Peyer's patch (tissue), 4 donors: ENCODE measurements around the gene SCNN1A. TPM values are rescaled to one million over a fixed set of nuclear protein-coding genes. Genes with fewer than 3 reads are reported as not detected.
A peak's percentile ranks its signal among the peaks of the same experiment; 100 is the strongest.

Experiments
- DNase-seq, 3 donors: peaks; one replicate each; pipeline ENCODE4 v3.0.0-alpha.2; 2017 to 2019
- H3K27ac ChIP-seq, 4 donors: fragments of 200-600 bp; sonication (generic); one replicate each; pipeline ENCODE4 v1.5.1; 2016 to 2019
- H3K27me3 ChIP-seq, 2 donors: fragments of 200-600 bp; sonication (generic); one replicate each; pipeline ENCODE4 v1.5.1; 2019
- H3K36me3 ChIP-seq, 3 donors: fragments of 200-600 bp; sonication (generic); one replicate each; pipeline ENCODE4 v1.5.1; 2016 to 2019
- H3K4me1 ChIP-seq, 4 donors: fragments of 200-600 bp; sonication (generic); one replicate each; pipeline ENCODE4 v1.5.1; 2016 to 2019
- H3K4me3 ChIP-seq, 4 donors: fragments of 200-600 bp; sonication (generic); 1 replicate in 3 of 4; 2 replicates in 1 of 4; pipeline ENCODE4 v1.5.1; 2016 to 2019; ENCODE audit warnings: mild to moderate bottlenecking in 1 of 4
- H3K9me3 ChIP-seq, 4 donors: fragments of 200-600 bp; sonication (generic); one replicate each; pipeline ENCODE4 v1.5.1; 2016 to 2019; ENCODE audit warnings: mild to moderate bottlenecking in 1 of 4
- CTCF ChIP-seq, 6 experiments: fragments of 450-650 bp in 4 of 6; fragments of 200-600 bp in 2 of 6; sonication (generic) in 1 of 6; IDR thresholded peaks; one replicate each; pipeline ENCODE4 v1.5.1; 2017 to 2019; ENCODE audit warnings: antibody characterized with exemption in 6 of 6, mild to moderate bottlenecking in 3 of 6, moderate library complexity in 1 of 6
- POLR2A ChIP-seq, 2 donors: fragments of 450-650 bp; IDR thresholded peaks; one replicate each; pipeline ENCODE4 v1.5.1; 2017; ENCODE audit warnings: antibody characterized with exemption in 2 of 2, mild to moderate bottlenecking in 2 of 2, moderate library complexity in 2 of 2
- small RNA-seq, 2 donors: library from RNA; depleted of rRNA; stranded (forward); fragments of <200 nt; gene quantifications; one replicate each; pipeline ENCODE3, GENCODE V24; 2016
- total RNA-seq, 4 donors: library from RNA; depleted of rRNA; stranded (reverse); fragments of >200 nt; gene quantifications; one replicate each; pipeline ENCODE4 v1.1.0, GENCODE V29; 2016

The SCNN1A gene
- total RNA-seq, 4 donors from 2014 or later: 93.3 to 275 (median 143) TPM

GRCh38 chr12:6302621-6303020 lies 72.7 kb downstream of the SCNN1A start:
- H3K27ac ChIP-seq: peak overlapping the region in 1 of 4 donors; percentile 18
- no peak overlapping the region for H3K4me3 ChIP-seq
- no peaks in the 10 kb centered on the region for H3K9me3 ChIP-seq
- TF ChIP-seq POLR2A (IDR thresholded peaks at IDR 0.05): no peak
- TF ChIP-seq CTCF (IDR thresholded peaks at IDR 0.05): no peak
- no peaks in the 10 kb centered on the region for H3K27me3 ChIP-seq
- peaks cover 0 to 10% (median 0%) of the 10 kb centered on the region in 4 donors for H3K4me1 ChIP-seq
- peak in 1 of 3 donors; percentile 13 for DNase-seq
- H3K36me3 ChIP-seq: no peaks in the 10 kb centered on the region

DNA sequence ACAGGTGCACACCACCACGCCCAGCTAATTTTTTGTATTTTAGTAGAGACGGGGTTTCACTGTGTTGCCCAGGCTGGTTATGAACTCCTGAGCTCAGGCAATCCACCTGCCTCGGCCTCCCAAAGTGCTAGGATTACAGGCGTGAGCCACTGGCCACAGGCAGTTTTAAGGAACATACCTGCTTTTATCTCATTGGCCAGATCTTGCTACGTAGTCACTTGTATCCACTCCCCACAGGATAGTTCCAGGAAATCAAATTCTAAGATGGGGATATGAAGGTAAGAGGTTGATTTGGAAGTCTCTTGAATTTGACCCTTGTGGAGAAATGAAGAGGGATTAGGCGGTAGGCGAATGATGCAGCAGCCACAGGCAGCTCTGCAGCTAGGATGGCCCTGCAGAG lies 73.6 kb downstream of the SCNN1A start:
- TF ChIP-seq CTCF (IDR thresholded peaks at IDR 0.05) (no peak), POLR2A (IDR thresholded peaks at IDR 0.05) (no peak)
- Histone ChIP-seq H3K27ac (peak overlapping the region in 1 of 4 donors; percentile 41), H3K4me3 (no peak overlapping the region), H3K4me1 (peaks cover 0 to 10% (median 0%) of the 10 kb centered on the region in 4 donors), H3K27me3 (no peaks in the 10 kb centered on the region), H3K9me3 (no peaks in the 10 kb centered on the region), H3K36me3 (no peaks in the 10 kb centered on the region)
- DNase-seq: peak in 1 of 3 donors; percentile 20

DNA sequence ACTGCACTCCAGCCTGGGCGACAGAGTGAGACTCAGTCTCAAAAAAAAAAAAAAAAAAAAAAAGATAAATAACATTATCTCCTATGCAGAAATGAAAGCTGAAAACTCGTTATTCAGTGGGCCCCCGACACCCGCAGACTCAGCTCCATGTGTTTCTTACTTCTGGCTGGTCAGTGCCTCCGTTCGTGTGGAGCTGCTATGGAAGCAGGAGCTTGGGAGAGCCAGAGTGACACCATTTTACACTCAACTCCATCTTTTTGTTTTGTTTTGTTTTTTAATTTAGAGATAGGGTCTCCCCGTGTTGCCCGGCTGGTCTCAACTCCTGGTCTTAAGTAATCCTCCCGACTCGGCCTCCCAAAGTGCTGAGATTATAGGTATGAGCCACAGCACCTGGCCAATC lies 78.2 kb downstream of the SCNN1A start:
- no peaks in the 10 kb centered on the region for H3K9me3 ChIP-seq
- peak overlapping the region in 2 of 4 donors; percentile 37 to 55 for H3K27ac ChIP-seq
- H3K27me3 ChIP-seq: no peaks in the 10 kb centered on the region
- H3K36me3 ChIP-seq: no peaks in the 10 kb centered on the region
- DNase-seq: peak in 1 of 3 donors; percentile 25
- H3K4me1 ChIP-seq: peaks cover 0 to 28% (median 0%) of the 10 kb centered on the region in 4 donors
- no peak for TF ChIP-seq POLR2A (IDR thresholded peaks at IDR 0.05)
- TF ChIP-seq CTCF (IDR thresholded peaks at IDR 0.05): no peak
- H3K4me3 ChIP-seq: no peak overlapping the region

Small RNA genes within 50 kb of the gene (small RNA-seq; reads per million reads assigned to genes)
- 0 reads per million in 2 donors for gene RN7SL391P

Other genes with a start within 250 kb of the SCNN1A start
- gene CD9, start 175.2 kb downstream of the SCNN1A start, total RNA-seq: 100 to 1,000 TPM in 3 of 4 donors, 10 to 100 TPM in 1; 31.4 to 176 (median 141) TPM
- gene PLEKHG6, start 64.9 kb downstream of the SCNN1A start, total RNA-seq: 100 to 1,000 TPM; 145 to 543 (median 176) TPM
- 100 to 1,000 TPM in 3 of 4 donors, 10 to 100 TPM in 1; 90.8 to 547 (median 393) TPM for gene TNFRSF1A, start 33.5 kb downstream of the SCNN1A start, total RNA-seq
- 100 to 1,000 TPM; 113 to 313 (median 294) TPM for gene LTBR, start 8.6 kb upstream of the SCNN1A start, total RNA-seq
- gene CD27, start 69.4 kb upstream of the SCNN1A start, total RNA-seq: 10 to 100 TPM in 1 of 4 donors, 1 to 10 TPM in 3; 1.0 to 20.6 (median 2.3) TPM
- 100 to 1,000 TPM in 2 of 4 donors, 10 to 100 TPM in 2; 44.6 to 124 (median 95.5) TPM for gene TAPBPL, start 76.5 kb upstream of the SCNN1A start, total RNA-seq
- gene VAMP1, start 95.1 kb upstream of the SCNN1A start, total RNA-seq: 10 to 100 TPM in 2 of 4 donors, 1 to 10 TPM in 2; 5.3 to 17.4 (median 9.3) TPM
- 10 to 100 TPM; 23.5 to 71.8 (median 61.6) TPM for gene MRPL51, start 117.7 kb upstream of the SCNN1A start, total RNA-seq
- gene NCAPD2, start 118.5 kb upstream of the SCNN1A start, total RNA-seq: 10 to 100 TPM; 26.1 to 86.6 (median 32.7) TPM
- gene GAPDH, start 159.0 kb upstream of the SCNN1A start, total RNA-seq: 1,000 to 10,000 TPM; 1,939 to 3,624 (median 2,830) TPM
- 10 to 100 TPM in 2 of 4 donors, 1 to 10 TPM in 2; 7.8 to 50.3 (median 9.5) TPM for gene IFFO1, start 180.5 kb upstream of the SCNN1A start, total RNA-seq
- 100 to 1,000 TPM in 1 of 4 donors, 10 to 100 TPM in 3; 21.4 to 135 (median 43.6) TPM for gene NOP2, start 192.7 kb upstream of the SCNN1A start, total RNA-seq
- gene CHD4, start 231.8 kb upstream of the SCNN1A start, total RNA-seq: 100 to 1,000 TPM; 129 to 209 (median 167) TPM